GM21737 (cell line): ENCODE measurements around the gene SNRPE.

ENCODE experiments used
- ATAC-seq: cut with Tn5 transposase; IDR thresholded peaks from one replicate; pipeline ENCODE4 v1.9.1; 2021; ENCODE audit warnings: mild to moderate bottlenecking, moderate library complexity; ENCODE audit not compliant: unreplicated experiment

The SNRPE gene

GRCh38 chr1:203878422-203878821, 17.0 kb downstream of the SNRPE start:
- ATAC-seq = no peak

- ATAC-seq = no peak
These were observed 19.2 kb downstream of the SNRPE start for GRCh38 chr1:203880606-203881005.

- no peak for ATAC-seq
These were observed 27.4 kb downstream of the SNRPE start for GRCh38 chr1:203888807-203889251.

GRCh38 chr1:203891950-203892349, 30.6 kb downstream of the SNRPE start:
- no peak for ATAC-seq

GRCh38 chr1:203898458-203899352, 37.3 kb downstream of the SNRPE start:
- ATAC-seq = no peak

- no peak for ATAC-seq
These were observed 37.9 kb downstream of the SNRPE start for GRCh38 chr1:203899353-203899716.

- no peak for ATAC-seq
These were observed 38.7 kb downstream of the SNRPE start for GRCh38 chr1:203899869-203900714.

GRCh38 chr1:203901581-203901980, 40.2 kb downstream of the SNRPE start:
- ATAC-seq = no peak

- no peak for ATAC-seq
These were observed 43.9 kb downstream of the SNRPE start for GRCh38 chr1:203905275-203905674.

- ATAC-seq = no peak
These were observed 45.5 kb downstream of the SNRPE start for GRCh38 chr1:203906932-203907331.

GRCh38 chr1:203907901-203908300, 46.5 kb downstream of the SNRPE start:
- no peak for ATAC-seq

- ATAC-seq = no peak
These were observed 50.4 kb downstream of the SNRPE start for GRCh38 chr1:203911806-203912205.

- no peak for ATAC-seq
These were observed 51.7 kb downstream of the SNRPE start for GRCh38 chr1:203913073-203913521.

GRCh38 chr1:203914292-203914691, 52.9 kb downstream of the SNRPE start:
- no peak for ATAC-seq

GRCh38 chr1:203915811-203916210, 54.4 kb downstream of the SNRPE start:
- ATAC-seq = no peak

- no peak for ATAC-seq
These were observed 55.4 kb downstream of the SNRPE start for GRCh38 chr1:203916756-203917155.
